H1 (cell line): ENCODE measurements around the gene PMF1. TPM values are rescaled to one million over a fixed set of nuclear protein-coding genes. Genes with fewer than 3 reads are reported as not detected.

ENCODE experiments used
- CTCF ChIA-PET: fragments of 300-600 bp; sonication (Branson Sonifier 250); formaldehyde crosslinking; loops from one replicate; lab custom pipeline; 2021; ENCODE audit not compliant: partially characterized antibody; lab: Charles Lee
- POLR2A ChIA-PET: fragments of 300-600 bp; sonication (Branson Sonifier 250); formaldehyde crosslinking; loops from one replicate; lab custom pipeline; 2021; ENCODE audit warnings: inconsistent platforms; ENCODE audit not compliant: partially characterized antibody; lab: Charles Lee
- DNase-seq, 2 experiments: peaks; one replicate each; pipeline versions ENCODE4 v3.0.0 to v3.0.0-alpha.2; 2010 to 2022; ENCODE audit warnings: low spot score in 2 of 2, low read depth in 1 of 2, mixed read lengths in 1 of 2
- FAIRE-seq: peaks from 2 replicates; lab custom pipeline; 2011; peaks lifted over from hg19 to GRCh38; lab: Jason Lieb, UNC
- H2AFZ ChIP-seq: 2 replicates; pipeline ENCODE4 v1.8.1; 2012; ENCODE audit warnings: low read length, inconsistent platforms
- H2AK5ac ChIP-seq: 2 replicates; pipeline ENCODE4 v1.6.1; 2013; ENCODE audit warnings: low read depth, low read length
- H2BK120ac ChIP-seq: replicated peaks from 2 replicates; pipeline ENCODE3; 2013; ENCODE audit warnings: low read depth, low read length, inconsistent platforms
- H2BK12ac ChIP-seq: 2 replicates; pipeline ENCODE4 v1.6.1; 2013; ENCODE audit warnings: low read depth, low read length
- H2BK15ac ChIP-seq: 2 replicates; pipeline ENCODE4 v1.6.1; 2013; ENCODE audit warnings: low read length
- H2BK20ac ChIP-seq: 2 replicates; pipeline ENCODE4 v1.6.1; 2013; ENCODE audit warnings: low read length
- H2BK5ac ChIP-seq: 2 replicates; pipeline ENCODE4 v1.6.1; 2013; ENCODE audit warnings: low read depth, low read length
- H3K14ac ChIP-seq: 2 replicates; pipeline ENCODE4 v1.6.1; 2013; ENCODE audit warnings: inconsistent platforms; ENCODE audit not compliant: insufficient read length
- H3K18ac ChIP-seq: 2 replicates; pipeline ENCODE4 v1.6.1; 2013; ENCODE audit warnings: low read length; ENCODE audit errors: extremely low read depth
- H3K23ac ChIP-seq: 2 replicates; pipeline ENCODE4 v1.6.1; 2013; ENCODE audit warnings: inconsistent platforms; ENCODE audit not compliant: insufficient read length
- H3K23me2 ChIP-seq: 2 replicates; pipeline ENCODE4 v1.6.1; 2013; ENCODE audit warnings: low read depth, low read length
- H3K27ac ChIP-seq: 2 replicates; pipeline ENCODE4 v1.6.1; 2011; ENCODE audit warnings: low read depth, low read length, inconsistent platforms
- H3K27me3 ChIP-seq, 4 experiments: replicated peaks in 1 of 4; 1 replicate in 1 of 4; 2 replicates in 3 of 4; pipeline versions ENCODE4 v1.6.1 to v1.8.1; 2011 to 2013; ENCODE audit warnings: low read length in 3 of 4, mild to moderate bottlenecking in 3 of 4, inconsistent platforms in 2 of 4, mixed read lengths in 2 of 4, moderate library complexity in 1 of 4; ENCODE audit not compliant: control insufficient read depth in 3 of 4, insufficient read depth in 3 of 4; ENCODE audit errors: extremely low read depth in 1 of 4
- H3K36me3 ChIP-seq, 4 experiments: 2 replicates each; pipeline versions ENCODE4 v1.6.1 to v1.8.1; 2011 to 2013; ENCODE audit warnings: mild to moderate bottlenecking in 4 of 4, low read length in 3 of 4, moderate library complexity in 2 of 4, control low read depth in 1 of 4, inconsistent platforms in 1 of 4; ENCODE audit not compliant: insufficient read depth in 4 of 4, control insufficient read depth in 2 of 4
- H3K4ac ChIP-seq: replicated peaks from 2 replicates; pipeline ENCODE3; 2013; ENCODE audit warnings: low read length, low read depth, mixed read lengths, inconsistent platforms; ENCODE audit not compliant: insufficient read length
- H3K4me1 ChIP-seq, 4 experiments: replicated peaks in 1 of 4; 1 replicate in 1 of 4; 2 replicates in 3 of 4; pipeline versions ENCODE4 v1.6.1 to v1.8.1; 2011 to 2013; ENCODE audit warnings: low read length in 3 of 4, inconsistent platforms in 2 of 4, mixed read lengths in 1 of 4; ENCODE audit not compliant: insufficient read depth in 4 of 4, control insufficient read depth in 3 of 4
- H3K4me2 ChIP-seq, 2 experiments: 2 replicates each; pipeline versions ENCODE4 v1.6.1 to v1.8.1; 2011 to 2013; ENCODE audit warnings: low read depth in 2 of 2, low read length in 2 of 2, control low read depth in 1 of 2, inconsistent platforms in 1 of 2, mild to moderate bottlenecking in 1 of 2; ENCODE audit not compliant: insufficient read depth in 1 of 2
- H3K4me3 ChIP-seq, 4 experiments: fragments of 200-600, 300-600 bp in 1 of 4; sonication (generic), shearing (Covaris generic), sonication (Bioruptor Twin) in 1 of 4; 2 replicates each; pipeline versions ENCODE4 v1.5.1 to v1.8.1; 2011 to 2016; ENCODE audit warnings: low read length in 4 of 4, low read depth in 3 of 4, control low read depth in 2 of 4, inconsistent platforms in 2 of 4, mild to moderate bottlenecking in 2 of 4, mixed read lengths in 1 of 4, moderate library complexity in 1 of 4; ENCODE audit not compliant: insufficient read depth in 2 of 4; ENCODE audit errors: extremely low read depth in 1 of 4
- H3K56ac ChIP-seq: replicated peaks from 2 replicates; pipeline ENCODE3; 2013; ENCODE audit warnings: low read depth, mild to moderate bottlenecking, mixed read lengths, low read length, inconsistent platforms; ENCODE audit not compliant: insufficient read length
- H3K79me1 ChIP-seq: 2 replicates; pipeline ENCODE4 v1.6.1; 2013; ENCODE audit warnings: low read depth, low read length, control low read depth
- H3K79me2 ChIP-seq, 2 experiments: 2 replicates each; pipeline versions ENCODE4 v1.6.1 to v1.8.1; 2012 to 2013; ENCODE audit warnings: low read length in 2 of 2, mild to moderate bottlenecking in 2 of 2, inconsistent platforms in 1 of 2; ENCODE audit not compliant: insufficient read depth in 2 of 2, control insufficient read depth in 1 of 2
- H3K9ac ChIP-seq, 4 experiments: replicated peaks in 1 of 4; 1 replicate in 1 of 4; 2 replicates in 3 of 4; pipeline versions ENCODE4 v1.6.1 to v1.8.1; 2011 to 2013; ENCODE audit warnings: low read depth in 3 of 4, low read length in 3 of 4, control low read depth in 2 of 4, mild to moderate bottlenecking in 2 of 4, moderate library complexity in 2 of 4, inconsistent platforms in 1 of 4; ENCODE audit errors: extremely low read depth in 1 of 4
- H3K9me3 ChIP-seq, 2 experiments: 2 replicates each; pipeline versions ENCODE4 v1.6.1 to v1.8.1; 2012 to 2013; ENCODE audit warnings: mild to moderate bottlenecking in 2 of 2, moderate library complexity in 2 of 2, control low read depth in 1 of 2, inconsistent platforms in 1 of 2, low read depth in 1 of 2, low read length in 1 of 2, mixed read lengths in 1 of 2; ENCODE audit not compliant: insufficient read depth in 2 of 2
- H4K20me1 ChIP-seq, 2 experiments: replicated peaks in 1 of 2; 2 replicates each; pipeline versions ENCODE3 to v1.8.1; 2011 to 2013; ENCODE audit warnings: inconsistent platforms in 2 of 2, low read length in 2 of 2, mild to moderate bottlenecking in 1 of 2; ENCODE audit not compliant: insufficient read depth in 2 of 2, control insufficient read depth in 1 of 2
- H4K5ac ChIP-seq: 2 replicates; pipeline ENCODE4 v1.6.1; 2013; ENCODE audit warnings: low read length, low read depth, mixed read lengths, inconsistent platforms; ENCODE audit not compliant: insufficient read length
- H4K8ac ChIP-seq: 2 replicates; pipeline ENCODE4 v1.8.0; 2013; ENCODE audit warnings: mild to moderate bottlenecking, moderate library complexity, low read length, inconsistent platforms; ENCODE audit not compliant: insufficient read depth; ENCODE audit errors: extremely low read depth
- H4K91ac ChIP-seq: replicated peaks from 2 replicates; pipeline ENCODE3; 2013; ENCODE audit warnings: low read length, mixed read lengths, inconsistent platforms; ENCODE audit not compliant: insufficient read length
- EZH2 ChIP-seq: fragments of 200-600 bp; sonication (generic); IDR thresholded peaks from 2 replicates; pipeline ENCODE4 v1.7.1; 2012; ENCODE audit warnings: low read depth, mild to moderate bottlenecking, moderate library complexity, low read length, inconsistent platforms; ENCODE audit not compliant: severe bottlenecking
- HDAC6 ChIP-seq: IDR thresholded peaks from one replicate; pipeline ENCODE4 v1.7.1; 2012; ENCODE audit warnings: low read depth, mild to moderate bottlenecking, inconsistent platforms, low read length, moderate library complexity
- POLR2AphosphoS5 ChIP-seq: IDR thresholded peaks from 2 replicates; pipeline ENCODE4 v1.6.1; 2011; ENCODE audit warnings: low read depth, low read length
- RAD21 ChIP-seq, 2 experiments: IDR thresholded peaks in 1 of 2; conservative IDR thresholded peaks in 1 of 2; 2 replicates each; pipeline ENCODE4 v1.6.1; 2011; ENCODE audit warnings: low read depth in 2 of 2, low read length in 2 of 2, improper control_type of control experiment in 1 of 2, inconsistent platforms in 1 of 2, mild to moderate bottlenecking in 1 of 2, moderate library complexity in 1 of 2
- SIRT6 ChIP-seq: IDR thresholded peaks from one replicate; pipeline ENCODE4 v1.7.1; 2012; ENCODE audit warnings: low read length, inconsistent platforms
- SIX5 ChIP-seq: IDR thresholded peaks from 2 replicates; pipeline ENCODE4 v1.6.1; 2011; ENCODE audit warnings: mild to moderate bottlenecking, low read depth, low read length
- SP4 ChIP-seq: IDR thresholded peaks from 2 replicates; pipeline ENCODE4 v1.6.1; 2012; ENCODE audit warnings: low read length, inconsistent platforms
- SUZ12 ChIP-seq: fragments of 200-600 bp; sonication (generic); IDR thresholded peaks from 2 replicates; pipeline ENCODE4 v1.6.1; 2012; ENCODE audit warnings: mild to moderate bottlenecking, inconsistent platforms, low read length, moderate library complexity, mixed read lengths
- TAF7 ChIP-seq: optimal IDR thresholded peaks from 2 replicates; pipeline ENCODE3; 2011; ENCODE audit warnings: low read depth, mild to moderate bottlenecking, inconsistent platforms, low read length, moderate library complexity, borderline replicate concordance
- TEAD4 ChIP-seq: IDR thresholded peaks from 2 replicates; pipeline ENCODE4 v1.6.1; 2012; ENCODE audit warnings: low read depth, low read length, inconsistent platforms, mixed read lengths
- YY1 ChIP-seq: IDR thresholded peaks from 2 replicates; pipeline ENCODE4 v1.6.1; 2011; ENCODE audit warnings: low read depth, mild to moderate bottlenecking, low read length
- WGBS, 2 experiments: shearing (Covaris generic) in 1 of 2; methylation state at CpG; one replicate each; pipeline versions ENCODE4 v1.1.6 to v1.1.7; 2013 to 2015; ENCODE audit warnings: low lambda C conversion rate in 2 of 2, mixed read lengths in 2 of 2, inconsistent platforms in 1 of 2, low coverage in 1 of 2, missing lambda C conversion rate in 1 of 2; ENCODE audit not compliant: insufficient replicate concordance in 2 of 2, insufficient coverage in 1 of 2, insufficient read length in 1 of 2; ENCODE audit errors: extremely low coverage in 1 of 2, missing lambda C conversion rate in 1 of 2; 5-methylcytosine and 5-hydroxymethylcytosine counted together
- polyA plus RNA-seq, 7 experiments: library from polyadenylated mRNA; depleted of rRNA in 3 of 7; stranded (reverse) in 5 of 7; unstranded in 2 of 7; fragments of >200 nt in 5 of 7; fragments of 200-250 nt in 2 of 7; gene quantifications; 1 replicate in 5 of 7; 2 replicates in 1 of 7; 4 replicates in 1 of 7; pipeline versions ENCODE4 v1.2.1 to v1.2.3, GENCODE V29; 2011 to 2013; ENCODE audit warnings: missing spikeins in 2 of 7, mixed read lengths in 2 of 7
- total RNA-seq: library from RNA; stranded (reverse); fragmentation: NEBNext Ultra II Directional; extraction: Animal tissue kit (Norgen Biotek cat#: 25700); gene quantifications from 2 replicates; pipeline ENCODE4 v1.2.1, GENCODE V29; 2021

Gene PMF1
- total and polyA plus RNA-seq, 2 of the 8 experiments (the other 6 are each of a cell fraction or from before 2014, with no cell fraction given), result 113 to 296 TPM

- H2AFZ ChIP-seq, result no peak overlapping the region
- peaks cover 11 to 39% (median 22%) of the 10 kb centered on the region in 4 experiments; a peak in 6 of 8 replicates for H3K36me3 ChIP-seq
- no peak overlapping the region for H3K18ac ChIP-seq
- H2BK20ac ChIP-seq, result no peak overlapping the region
- peaks cover under 1% of the 10 kb centered on the region for H3K79me1 ChIP-seq
- H2AK5ac ChIP-seq, result no peak overlapping the region
- no peaks in the 10 kb centered on the region for H3K79me2 ChIP-seq
- H2BK12ac ChIP-seq, result no peak overlapping the region
- no peak overlapping the region for H4K91ac ChIP-seq
- H3K9ac ChIP-seq, result no peak overlapping the region
- ChIA-PET POLR2A (interaction anchor here (0.6 to 12.7 kb wide), 7 partner anchors 9 to 86 kb away, joined by 3 to 82 read pairs (median 3); partner anchors contain the start of genes BGLAP and PAQR6), CTCF (interaction anchor here (0.6 to 47.2 kb wide), 9 partner anchors 8 to 396 kb away, joined by 3 to 1265 read pairs (median 5); partner anchors contain the start of genes PAQR6, PMF1 and SEMA4A)
- DNase-seq (no peak), FAIRE-seq (no peak)
- H2BK5ac ChIP-seq, result no peak overlapping the region
- H3K14ac ChIP-seq, result no peak overlapping the region
- H3K23me2 ChIP-seq, result no peaks in the 10 kb centered on the region
- H3K4ac ChIP-seq, result no peak overlapping the region
- H3K9me3 ChIP-seq, result no peaks in the 10 kb centered on the region
- WGBS, 2 experiments, result 89% methylated on average over 5 of the region's 5 CpGs; no CpG with 5 or more reads in 1 of the 2 experiments
- H3K23ac ChIP-seq, result no peak overlapping the region
- no peaks in the 10 kb centered on the region for H3K27me3 ChIP-seq
- no peak overlapping the region for H4K5ac ChIP-seq
- no peak overlapping the region for H3K4me3 ChIP-seq
- H4K8ac ChIP-seq, result no peak overlapping the region
- H3K4me1 ChIP-seq, result no peaks in the 10 kb centered on the region
- H3K4me2 ChIP-seq, result no peak overlapping the region
- no peak overlapping the region for H2BK120ac ChIP-seq
- peaks cover 0 to 4% of the 10 kb centered on the region in 2 experiments for H4K20me1 ChIP-seq
- H3K27ac ChIP-seq, result no peak overlapping the region
- H3K56ac ChIP-seq, result no peak overlapping the region
- no peak overlapping the region for H2BK15ac ChIP-seq
- no peak for TF ChIP-seq HDAC6
- no peak for TF ChIP-seq SUZ12
- TF ChIP-seq TAF7, result no peak
- TF ChIP-seq POLR2AphosphoS5, result no peak
- TF ChIP-seq TEAD4, result no peak
- no peak for TF ChIP-seq EZH2
- no peak for TF ChIP-seq YY1
- TF ChIP-seq SIRT6, result no peak
- no peak for TF ChIP-seq RAD21 (IDR thresholded peaks at IDR 0.05 in 1 of 2, conservative IDR thresholded peaks at IDR 0.05 in 1 of 2; ENCODE audit: low read depth in 2 of 2, low read length in 2 of 2)
- no peak for TF ChIP-seq SP4
- TF ChIP-seq SIX5, result no peak
Observed at GRCh38 chr1:156233426-156234127, 20.8 kb downstream of the PMF1 start.
